ENCODE data around the gene PNKP.

Gene PNKP

DNA sequence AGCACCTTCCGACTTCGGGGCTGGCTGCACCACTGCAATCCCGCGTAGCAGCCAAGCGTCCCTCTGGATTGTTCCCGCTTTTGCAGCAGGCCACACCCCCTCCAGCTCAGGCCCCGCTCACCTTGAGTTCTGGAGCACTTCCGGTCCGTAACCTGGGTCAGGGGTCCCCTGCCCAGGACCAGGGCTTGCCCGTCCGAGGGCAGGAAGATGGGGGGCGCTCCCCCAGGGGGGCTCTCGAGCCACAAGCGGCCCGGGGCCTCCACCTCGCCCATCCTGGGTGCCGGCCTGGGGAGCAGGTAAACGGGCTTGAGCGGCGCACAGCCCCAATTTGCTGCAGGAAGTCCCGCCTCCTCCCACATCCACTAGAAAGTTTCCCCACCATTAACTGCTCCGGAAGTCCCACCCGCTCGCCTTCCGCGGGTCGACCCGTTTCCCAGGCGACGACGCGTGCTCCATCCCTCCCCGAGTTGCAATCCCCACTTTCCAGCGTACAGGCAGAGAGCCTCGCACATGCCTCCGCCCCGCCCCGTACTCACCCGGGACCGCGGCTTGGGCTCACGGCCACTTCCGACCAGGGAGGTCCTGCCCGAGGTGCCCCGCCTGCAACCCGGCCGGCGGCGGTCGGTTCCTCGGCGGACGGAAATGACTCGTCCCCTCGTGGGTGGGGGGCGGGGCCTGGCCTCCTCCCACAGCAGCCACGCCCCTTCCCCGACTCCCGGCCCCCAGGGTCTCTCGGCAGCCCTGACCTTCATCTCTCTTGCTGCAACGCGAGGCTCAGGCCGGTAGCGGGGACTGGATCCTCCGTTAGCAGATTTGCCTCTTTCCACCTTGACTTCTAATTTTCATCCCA is at the start of gene PNKP:
Gene PNKP, minus strand, starts transcription at position 644 of the 850 bp plus-strand sequence. Its CDS starts 372 bp downstream, at position 272.
- DNase-seq, result peak; percentile 97

DNA sequence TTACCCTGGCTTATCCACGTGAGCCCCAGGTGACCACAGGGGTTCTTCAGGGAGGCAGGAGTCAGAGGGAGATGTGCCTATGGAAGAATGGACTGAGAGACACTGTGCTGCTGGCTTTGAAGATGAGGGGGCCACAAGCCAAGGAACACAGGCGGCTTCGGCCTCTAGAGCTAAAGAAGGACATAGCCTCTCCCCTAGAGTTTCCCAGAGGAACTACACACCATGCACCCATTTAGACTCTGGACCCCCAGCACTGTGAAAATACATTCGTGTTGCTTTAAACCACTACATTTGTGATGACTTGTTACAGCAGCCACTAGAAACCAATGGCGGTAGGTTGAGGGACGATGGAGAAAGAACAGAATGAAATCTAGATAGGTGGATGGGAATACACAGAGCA is 47.9 kb upstream of the PNKP start:
- no peak for DNase-seq

DNA sequence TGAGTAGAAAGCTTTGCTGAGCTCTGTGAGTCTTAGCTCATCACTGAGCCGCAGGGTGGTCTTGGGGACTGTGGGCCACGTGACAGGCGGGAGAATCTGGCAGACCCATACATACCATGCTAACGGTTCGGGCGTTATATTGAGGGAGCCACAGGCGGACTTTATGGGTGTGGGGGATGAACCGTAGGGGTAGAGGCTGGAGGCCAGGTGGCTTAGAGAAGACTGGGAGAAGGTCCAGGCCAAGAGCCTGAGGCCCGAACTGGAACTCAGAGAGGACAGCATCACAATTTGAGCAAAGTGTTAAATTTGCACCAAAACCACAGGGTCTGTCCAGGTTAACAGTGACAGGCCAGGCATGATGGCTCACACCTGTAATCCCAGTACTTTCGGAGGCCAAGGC is 46.3 kb upstream of the PNKP start:
- DNase-seq, result no peak

DNA sequence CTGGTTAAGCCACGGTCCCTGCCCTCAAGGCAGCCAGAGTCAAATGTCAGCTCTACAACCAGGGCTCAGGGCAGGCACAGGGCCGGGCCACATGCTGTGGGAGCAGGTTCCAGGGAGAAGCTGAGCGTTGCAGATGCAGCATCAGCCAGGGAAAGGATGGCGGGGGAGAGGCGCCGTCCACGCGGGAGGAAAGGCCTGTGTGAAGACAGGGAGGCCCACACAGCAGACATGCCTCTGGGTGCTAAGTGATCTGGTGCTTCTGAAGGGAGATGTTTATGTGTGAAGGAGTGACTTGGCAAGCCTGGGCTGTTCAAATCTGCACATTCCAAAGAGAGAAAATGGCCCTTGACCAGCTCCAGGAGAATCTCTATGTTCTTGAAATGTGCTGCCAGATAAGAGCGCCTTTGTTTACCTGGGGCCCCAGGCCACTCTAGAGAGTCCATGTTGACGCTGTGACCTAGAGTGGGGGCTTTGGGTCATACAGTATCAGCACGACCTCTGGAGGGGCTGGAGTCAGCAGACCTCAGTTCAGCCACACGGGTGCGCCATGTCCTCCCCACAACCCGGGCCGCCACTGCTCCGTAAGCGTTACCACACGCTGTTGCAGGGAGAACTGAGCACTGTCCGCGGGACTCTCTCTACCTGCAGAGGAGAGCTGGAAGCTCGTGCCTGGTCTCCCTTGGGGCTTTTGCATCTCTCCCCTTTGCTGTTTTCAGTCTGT is 45.7 kb upstream of the PNKP start:
- no peak for DNase-seq

DNA sequence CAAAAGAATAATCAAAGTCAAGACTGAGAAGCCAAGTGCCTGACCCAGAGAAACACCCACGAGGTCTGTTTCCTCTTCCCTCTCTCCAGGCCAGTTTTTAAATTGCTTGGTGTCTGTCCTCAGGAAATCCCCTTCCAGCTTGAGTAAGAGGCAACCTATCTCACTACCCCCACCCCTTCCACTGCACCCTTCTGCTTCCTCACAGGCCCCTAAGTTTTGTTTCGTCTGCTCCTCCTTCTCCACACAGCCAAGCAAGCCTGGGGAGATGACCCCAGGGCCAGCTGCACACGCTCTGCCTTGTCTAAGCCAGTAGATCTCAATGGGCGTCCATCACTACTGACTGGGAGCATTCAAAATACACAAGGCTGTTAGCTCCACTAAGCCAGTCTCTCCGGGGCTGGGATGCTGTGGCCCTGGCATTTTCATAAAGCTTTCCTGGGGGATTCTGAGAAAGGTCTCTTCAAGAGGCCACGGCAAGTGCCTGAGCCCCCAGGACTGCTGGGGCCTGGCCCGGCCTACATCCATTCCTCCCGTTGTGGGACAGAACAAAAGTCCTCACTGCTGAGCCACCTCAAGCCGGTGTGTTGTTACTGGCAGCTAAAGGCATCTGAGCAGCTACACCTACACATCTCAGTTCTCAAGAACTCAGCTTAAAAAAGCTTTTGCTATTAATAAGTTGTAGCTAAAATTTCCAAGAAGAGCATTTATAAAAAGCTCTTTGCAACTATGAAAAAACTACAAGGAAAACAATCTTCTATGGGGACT is 44.2 kb upstream of the PNKP start:
- DNase-seq, result no peak

DNA sequence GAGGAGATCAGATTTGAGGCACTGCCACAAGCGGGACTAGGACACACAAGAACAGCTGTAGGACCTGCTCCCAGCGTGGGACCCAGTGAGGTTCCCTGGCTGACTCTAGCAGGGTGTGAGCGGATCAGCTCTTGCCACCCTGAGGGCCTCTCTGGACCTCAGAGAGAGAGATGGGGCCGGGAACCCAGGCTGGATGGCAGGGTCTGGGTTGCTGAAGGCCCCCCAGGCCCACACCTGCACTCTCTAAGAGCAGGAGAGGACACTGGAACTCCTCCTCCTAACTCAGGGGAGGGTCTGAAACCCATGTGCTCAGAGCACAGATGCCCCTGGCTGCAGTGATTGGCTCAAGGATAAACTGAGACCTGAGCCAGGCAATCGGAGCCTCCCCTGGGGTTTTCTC is 42.8 kb upstream of the PNKP start:
- no peak for DNase-seq

DNA sequence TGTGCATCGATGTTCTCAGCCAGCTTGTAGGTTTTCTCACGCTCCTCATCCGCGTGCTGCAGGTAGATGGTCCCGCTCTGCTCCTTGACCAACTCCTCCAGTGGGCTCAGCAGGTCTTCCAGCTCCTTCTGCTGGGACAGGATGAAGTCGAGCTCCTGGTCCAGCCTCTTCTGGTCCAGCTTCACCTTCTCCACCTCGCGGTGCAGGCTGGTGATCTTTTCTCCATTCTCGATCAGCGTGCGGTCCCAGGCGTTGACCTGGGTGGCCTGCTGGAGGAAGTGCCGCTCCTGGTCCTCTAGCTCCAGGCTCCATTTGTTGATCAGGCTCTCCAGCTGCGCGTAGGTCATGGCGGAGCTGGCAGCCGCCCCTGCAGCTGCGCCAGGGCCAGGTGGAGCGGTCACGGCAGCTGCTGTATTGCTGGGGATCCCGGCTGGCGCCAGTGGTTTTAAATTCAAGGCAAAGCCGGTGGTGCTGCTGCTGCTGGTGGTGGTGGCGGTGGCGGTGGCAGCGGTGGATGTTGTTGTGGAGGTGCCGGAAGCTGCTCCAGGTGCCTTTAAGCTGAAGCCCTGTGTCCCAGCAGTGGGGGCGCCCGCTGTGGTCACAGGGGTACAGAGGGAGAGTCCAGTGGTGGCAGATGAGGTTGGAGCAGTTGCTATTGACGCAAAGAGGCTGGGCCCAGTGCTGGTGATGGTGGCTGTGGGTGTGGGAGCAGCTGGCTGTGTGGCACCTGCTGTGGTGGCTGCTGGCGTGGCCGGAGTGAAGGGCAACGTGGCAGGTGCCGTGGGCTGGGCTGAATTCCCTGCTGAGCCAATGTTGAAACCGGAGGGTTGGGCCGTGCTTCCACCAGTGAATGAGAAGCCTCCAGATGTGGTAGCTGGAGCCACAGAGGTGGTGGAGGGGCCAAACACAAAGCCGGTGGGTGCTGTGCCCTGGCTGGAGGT is 41.4 kb upstream of the PNKP start:
- no peak for DNase-seq

DNA sequence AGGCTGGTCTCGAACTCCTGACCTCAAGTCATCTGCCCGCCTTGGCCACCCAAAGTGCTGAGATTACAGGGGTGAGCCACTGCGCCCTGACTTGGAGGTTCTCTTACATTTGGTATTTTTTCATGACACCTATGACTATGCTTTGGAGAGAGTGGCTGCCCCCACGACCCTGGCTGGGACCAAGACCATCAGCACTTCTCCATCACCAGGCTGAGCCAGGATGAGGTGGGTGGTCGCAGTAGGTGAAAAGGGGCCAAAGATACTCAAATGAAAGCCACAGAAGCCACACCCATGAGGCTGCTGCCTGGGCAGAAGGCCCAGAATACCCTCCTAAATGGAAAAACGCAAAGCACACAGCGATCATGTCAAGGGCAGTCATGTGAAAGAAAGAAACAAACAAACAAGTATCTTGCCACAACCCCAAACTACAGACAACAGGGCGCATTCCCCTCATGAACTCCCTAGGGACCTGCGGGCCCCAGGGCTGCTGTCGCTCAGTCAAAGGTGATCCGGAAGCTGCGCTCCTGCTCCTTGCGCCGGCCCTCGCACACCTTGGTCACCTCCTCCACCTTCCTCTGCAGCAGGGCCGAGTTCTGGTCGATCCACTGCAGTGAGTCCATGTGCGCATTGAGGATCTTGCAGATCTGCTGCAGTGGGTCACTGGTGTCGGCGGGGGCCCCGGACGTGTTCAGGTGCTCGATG is 40.5 kb upstream of the PNKP start:
- DNase-seq, result no peak

DNA sequence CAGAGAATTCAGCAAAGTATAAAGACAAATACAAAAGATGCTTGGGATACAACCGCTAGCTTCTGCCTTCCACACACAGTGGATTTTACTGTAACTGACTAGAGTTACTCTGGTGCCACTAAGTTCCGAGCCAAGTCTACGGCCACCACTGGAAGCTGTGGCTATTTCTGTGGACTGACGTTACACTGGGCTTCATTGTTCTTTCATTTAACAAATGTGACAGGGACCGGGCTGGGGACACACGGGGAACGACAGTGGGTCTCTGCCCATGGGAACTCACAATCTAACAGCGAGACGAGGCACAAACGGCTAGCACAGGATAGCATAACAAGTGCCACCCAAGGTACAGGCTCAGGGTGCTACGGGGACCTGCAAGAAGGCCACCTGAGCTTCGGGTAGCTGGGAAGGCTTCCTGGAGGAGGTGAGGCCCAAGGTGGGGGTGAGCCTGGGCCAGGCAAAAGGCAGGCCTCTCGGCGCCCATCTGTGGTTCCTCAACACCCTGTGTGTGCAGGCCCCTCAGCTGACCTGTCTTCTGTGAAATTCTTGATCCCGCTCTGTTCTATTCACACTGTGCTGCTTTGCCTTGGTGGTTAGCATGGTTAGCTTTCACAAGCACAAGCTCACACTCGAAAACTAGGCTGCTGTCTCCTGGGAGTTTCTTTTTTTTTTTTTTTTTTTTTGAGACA is 39.6 kb upstream of the PNKP start:
- DNase-seq, result no peak

DNA sequence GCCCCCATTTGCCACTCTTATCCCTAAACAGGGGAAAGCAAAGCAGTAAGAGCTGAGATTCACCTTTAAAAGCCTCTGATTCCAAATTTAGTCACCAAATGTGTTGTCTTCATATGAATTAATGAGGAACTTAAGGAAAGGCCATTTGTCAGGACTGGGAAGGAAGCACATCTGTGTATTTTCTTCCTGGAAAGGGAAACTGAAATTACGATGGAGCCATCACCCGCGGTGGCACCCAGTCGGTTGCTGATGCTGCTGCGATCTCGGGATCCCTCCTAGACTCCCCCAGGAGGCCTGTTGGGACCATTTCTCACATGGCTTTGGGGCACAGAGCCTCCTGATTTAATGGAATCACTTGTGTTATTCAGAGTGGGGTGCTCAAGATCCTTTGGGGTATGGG is 36.8 kb upstream of the PNKP start:
- no peak for DNase-seq

DNA sequence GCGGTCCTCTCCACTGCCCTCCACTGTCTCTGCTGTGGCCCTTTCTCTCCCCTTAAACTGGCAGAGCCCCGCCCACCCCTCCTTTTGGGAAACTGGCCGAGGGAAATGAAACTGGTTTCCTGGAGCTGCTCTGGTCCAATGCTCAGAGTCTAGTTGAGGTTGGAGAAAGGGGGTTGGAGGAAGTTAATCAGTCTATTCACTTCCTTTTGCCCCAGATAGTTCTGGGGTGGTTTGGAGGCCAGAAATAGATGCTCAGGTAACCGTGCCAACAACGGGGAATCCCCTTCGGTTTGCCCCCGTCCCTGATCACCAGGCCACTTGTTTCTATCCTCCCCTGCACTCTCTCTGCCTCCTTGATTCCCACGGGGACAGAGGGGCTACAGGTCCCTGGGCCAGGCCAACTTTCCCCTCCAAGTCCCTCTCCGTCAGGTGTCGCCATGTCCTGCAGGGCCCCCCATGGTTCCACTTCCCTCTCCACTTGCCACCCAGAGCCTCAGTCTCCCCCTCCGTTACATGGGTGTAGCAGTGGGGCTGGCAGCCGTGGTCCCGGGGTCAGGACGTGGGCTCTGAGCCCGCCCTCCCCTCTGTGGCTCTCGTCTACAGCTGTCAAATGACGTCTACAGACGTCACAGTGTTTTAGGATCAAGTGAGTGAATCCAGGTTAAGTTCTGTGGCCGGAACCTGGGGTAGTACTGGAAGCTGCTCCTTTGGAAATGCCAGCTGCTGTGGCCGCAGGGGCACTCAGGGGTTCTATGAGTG is 29.7 kb upstream of the PNKP start, which contains the start of gene IL4I1:
Gene IL4I1, minus strand, starts transcription at position 25 of the 759 bp plus-strand sequence. CDS start 727 bp downstream, outside the sequence.
- DNase-seq, result peak; percentile 78

DNA sequence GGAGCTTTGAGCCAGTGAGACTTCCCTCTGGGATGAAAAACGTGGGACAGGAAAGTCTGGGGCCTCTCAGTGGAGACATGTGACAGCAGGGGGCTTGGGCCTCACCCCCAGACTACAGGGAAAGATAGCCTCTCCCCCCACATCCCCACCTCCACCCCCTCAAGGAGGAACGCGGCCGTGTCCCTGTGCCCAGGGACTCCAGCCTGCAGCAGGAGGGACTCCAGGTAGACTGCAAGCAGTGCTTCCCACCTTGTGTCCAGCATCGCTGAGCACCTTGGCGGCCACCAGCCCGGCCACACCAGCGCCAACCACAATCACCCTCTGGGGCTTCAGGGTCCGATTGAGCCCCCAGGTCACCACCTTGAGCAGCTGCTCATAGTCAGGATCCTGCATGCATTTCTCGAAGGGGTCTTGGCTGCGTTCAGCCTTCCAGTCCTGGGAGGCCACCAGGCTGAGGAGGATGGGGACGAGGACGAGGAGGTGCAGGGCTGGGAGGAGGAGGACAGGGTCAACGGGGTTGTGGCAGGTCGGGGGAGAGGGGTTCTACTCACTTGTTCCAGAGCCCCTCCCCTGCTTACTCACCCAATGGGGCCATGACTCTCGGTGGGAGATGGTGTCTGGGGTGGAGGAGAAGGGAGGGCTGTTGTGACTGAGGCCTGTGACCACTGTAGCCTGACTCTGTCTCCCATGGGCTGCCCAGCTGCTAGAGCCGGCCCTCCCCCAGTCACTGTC is 28.4 kb upstream of the PNKP start:
- peak; percentile 74 for DNase-seq

DNA sequence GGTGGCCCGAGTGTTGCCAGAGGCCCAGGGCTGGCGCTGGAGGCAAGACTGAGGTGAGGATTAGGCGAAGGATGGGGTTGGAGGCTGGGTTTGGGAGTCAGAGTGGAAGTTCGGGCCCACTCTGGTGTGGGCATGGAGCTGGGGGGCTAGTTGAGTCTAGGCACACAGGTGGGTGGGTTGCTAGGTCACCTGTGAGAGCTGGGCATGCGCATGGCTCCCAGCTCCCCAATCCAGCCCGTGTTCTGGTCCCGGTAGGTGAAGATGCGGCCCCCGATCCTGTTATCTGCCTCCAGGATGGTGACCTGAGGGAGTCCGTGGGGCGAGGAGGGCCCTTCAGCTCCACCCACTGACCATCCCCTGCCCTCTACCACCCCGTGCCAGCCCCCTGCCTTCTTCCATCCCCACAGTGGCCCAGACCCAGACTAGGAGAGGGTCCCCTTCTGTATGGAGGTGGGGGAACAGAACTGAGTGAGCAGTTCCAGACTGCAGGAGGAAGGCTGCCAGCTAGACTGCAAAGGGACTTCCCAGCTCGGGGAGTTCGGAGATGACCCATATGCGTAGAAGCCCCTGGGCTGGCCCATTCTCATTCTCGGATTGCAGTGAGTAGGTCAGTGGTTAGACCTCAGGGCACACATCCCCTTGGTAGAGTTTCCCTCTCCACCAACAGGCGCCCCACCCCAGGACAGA is 27.6 kb upstream of the PNKP start:
- peak; percentile 80 for DNase-seq

DNA sequence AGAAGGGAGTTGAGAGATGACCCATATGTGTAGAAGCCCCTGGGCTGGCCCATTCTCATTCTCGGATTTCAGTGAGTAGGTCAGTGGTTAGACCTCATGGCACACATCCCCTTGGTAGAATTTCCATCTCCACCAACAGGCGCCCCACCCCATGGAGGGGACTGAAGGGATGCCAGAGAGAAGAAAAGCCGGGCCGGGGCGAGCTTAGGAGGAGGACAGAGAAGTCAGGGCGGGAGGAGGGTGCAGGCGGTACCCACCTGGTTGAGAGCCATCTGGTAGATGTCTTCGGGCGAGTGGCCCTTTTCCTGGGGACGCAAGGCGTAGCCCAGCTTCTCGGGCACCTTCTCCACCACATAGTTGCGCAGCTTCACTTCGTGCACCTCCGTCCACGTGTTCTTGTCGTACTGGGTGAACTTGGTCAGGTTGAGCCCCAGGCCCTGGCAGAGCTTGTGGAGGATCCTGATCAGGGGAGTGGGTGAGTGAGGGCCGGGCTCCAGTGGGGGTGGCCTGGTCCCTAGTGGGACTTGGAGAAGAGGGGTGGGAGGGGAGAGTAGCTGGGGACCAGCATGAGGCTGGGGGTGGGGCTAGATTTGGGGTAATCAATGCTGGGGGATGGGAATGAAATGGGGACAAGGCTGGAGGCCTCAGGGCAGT is 26.8 kb upstream of the PNKP start:
- no peak for DNase-seq

DNA sequence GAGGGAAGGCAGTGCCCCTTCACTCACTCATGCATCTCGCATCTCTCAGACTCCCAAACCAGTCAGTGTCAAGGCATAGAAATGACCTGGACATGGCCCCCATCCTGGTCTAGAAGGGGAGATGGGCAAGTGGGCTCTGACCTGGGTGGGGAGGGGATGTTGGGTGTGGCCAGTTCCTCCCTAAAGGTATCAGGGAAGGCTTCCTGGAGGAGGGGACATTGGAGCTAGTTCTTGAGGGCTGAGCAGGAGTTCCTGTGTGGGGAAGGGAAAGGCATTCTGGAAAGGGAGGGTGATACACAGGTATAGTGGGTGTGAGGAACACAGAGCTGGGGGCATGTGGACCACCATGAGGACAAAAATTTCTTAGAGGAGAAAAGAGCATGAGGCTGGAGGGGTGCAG is 25.3 kb upstream of the PNKP start:
- DNase-seq, result no peak

DNA sequence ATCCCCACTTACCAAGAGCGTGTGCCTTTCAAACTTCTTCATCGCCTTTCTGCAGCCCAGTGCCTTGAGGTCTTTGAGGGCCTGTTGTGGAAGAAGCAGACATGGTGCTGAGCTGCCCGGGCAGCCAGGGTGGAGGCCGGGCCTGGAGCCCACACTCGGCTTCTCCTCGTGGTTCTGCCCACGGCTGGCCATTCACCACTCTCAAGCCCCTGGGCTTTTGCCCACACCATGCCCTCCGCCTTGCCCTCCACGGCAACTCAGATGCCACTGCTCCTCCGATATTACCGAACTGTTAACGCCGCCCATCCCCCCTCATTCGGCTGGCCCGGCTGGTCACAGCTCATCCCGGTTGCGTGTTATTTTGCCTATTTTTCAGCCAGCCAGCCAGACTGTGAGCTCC is 24.0 kb upstream of the PNKP start:
- no peak for DNase-seq

DNA sequence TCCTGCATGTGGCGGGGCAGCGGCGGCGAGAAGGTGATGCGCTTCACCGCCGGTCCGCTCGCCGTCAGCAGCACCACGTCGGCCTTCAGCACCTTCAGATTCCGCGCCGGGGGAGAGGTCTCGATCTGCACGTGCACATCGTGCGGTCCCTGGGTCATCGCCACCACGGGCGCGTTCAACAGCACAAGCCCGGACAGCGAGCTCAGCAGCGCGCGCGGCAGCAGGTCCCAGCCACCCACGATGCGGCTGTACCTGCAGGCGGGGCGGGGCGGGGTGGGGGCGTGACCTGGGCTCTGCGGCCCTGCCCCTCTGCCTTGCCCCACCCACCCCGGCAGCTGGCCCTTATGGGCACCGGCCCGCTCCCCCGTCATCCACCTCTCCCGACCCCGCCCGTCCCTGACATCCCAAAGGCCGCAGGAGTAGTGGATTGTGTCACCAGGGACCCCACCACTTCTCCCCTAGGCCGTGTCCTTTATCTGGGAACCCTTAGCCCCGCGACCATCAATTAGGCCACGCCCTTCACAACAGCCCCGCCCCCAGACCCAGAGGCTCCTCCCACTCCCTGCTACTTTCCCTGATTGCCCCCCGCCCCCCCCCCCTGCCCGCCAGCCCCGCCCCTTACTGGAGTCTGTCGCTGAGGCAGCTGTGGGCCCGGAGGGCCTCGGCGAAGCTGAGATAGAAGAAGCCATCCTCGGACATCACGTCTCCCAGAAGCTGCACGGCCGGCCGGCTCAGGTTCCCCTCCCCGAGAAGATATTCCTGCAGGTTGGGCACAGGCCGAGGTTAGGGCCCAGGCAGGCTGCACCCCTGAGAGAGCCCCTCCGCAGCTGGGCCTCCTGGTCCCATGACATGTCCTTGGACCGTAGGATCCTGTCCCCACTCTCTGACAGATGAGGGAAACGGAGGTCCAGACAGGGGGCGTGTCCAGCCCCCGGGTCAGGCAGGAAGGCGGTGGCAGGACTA is 23.3 kb upstream of the PNKP start:
- peak; percentile 84 for DNase-seq
